Mononuclear cell (primary cell): ENCODE results near the gene DMTF1. TPM values are rescaled to one million over a fixed set of nuclear protein-coding genes. Genes with fewer than 3 reads are reported as not detected.

Experiments used
- total RNA-seq: library from RNA; depleted of rRNA; stranded (reverse); fragments of >200 nt; gene quantifications from one replicate; pipeline ENCODE4 v1.2.3, GENCODE V29; 2012

The DMTF1 gene
- total RNA-seq, 1 donor = 129 TPM

Other genes with a start within 250 kb of the DMTF1 start
- 6.7 TPM for gene ELAPOR2, start 92.8 kb upstream of the DMTF1 start, total RNA-seq
- 157 TPM for gene TMEM243, start 67.3 kb downstream of the DMTF1 start, total RNA-seq
- 6.9 TPM for gene CROT, start 193.2 kb downstream of the DMTF1 start, total RNA-seq